Vagina (tissue), 2 donors: Measurements from ENCODE around the gene UTP18.

Experiments
- CTCF ChIP-seq, 3 experiments: fragments of 450-650 bp in 2 of 3; fragments of 200-600 bp in 1 of 3; sonication (generic) in 1 of 3; IDR thresholded peaks; one replicate each; pipeline ENCODE4 v1.5.1; 2017 to 2019; ENCODE audit warnings: antibody characterized with exemption in 3 of 3, mild to moderate bottlenecking in 2 of 3, moderate library complexity in 2 of 3
- POLR2AphosphoS5 ChIP-seq, 2 donors: sonication (generic); formaldehyde crosslinking; IDR thresholded peaks; one replicate each; pipeline ENCODE4 v1.9.0; 2017; ENCODE audit warnings: antibody characterized with exemption in 2 of 2, mild to moderate bottlenecking in 2 of 2, low read depth in 1 of 2; ENCODE audit not compliant: insufficient read depth in 1 of 2

GRCh38 chr17:51256101-51256500 lies 4.2 kb upstream of the UTP18 start:
- no peak for TF ChIP-seq CTCF (IDR thresholded peaks at IDR 0.05)
- no peak for TF ChIP-seq POLR2AphosphoS5 (IDR thresholded peaks at IDR 0.05; ENCODE audit: insufficient read depth in 1 of 2, low read depth in 1 of 2)
